WERI-Rb-1 (cell line): Measurements from ENCODE around the gene MPV17L2.

Experiments used
- DNase-seq: peaks from one replicate; pipeline ENCODE4 v3.0.0-alpha.2; 2020
- H3K27ac ChIP-seq: fragments of 250-450 bp; sonication (Bioruptor Pico); 2 replicates; pipeline ENCODE4 v1.5.1; 2020; ENCODE audit warnings: mild to moderate bottlenecking, moderate library complexity
- H3K27me3 ChIP-seq: fragments of 250-450 bp; sonication (Bioruptor Pico); 2 replicates; pipeline ENCODE4 v1.5.1; 2021; ENCODE audit warnings: mild to moderate bottlenecking, low read depth, moderate library complexity; ENCODE audit not compliant: insufficient read depth, severe bottlenecking
- H3K36me3 ChIP-seq: fragments of 250-450 bp; sonication (Bioruptor Pico); 2 replicates; pipeline ENCODE4 v1.5.1; 2020; ENCODE audit warnings: mild to moderate bottlenecking, moderate library complexity
- H3K4me3 ChIP-seq: 2 replicates; pipeline ENCODE4 v1.5.1; 2011; ENCODE audit warnings: low read depth, mild to moderate bottlenecking, control low read depth, low read length
- H3K9me3 ChIP-seq: fragments of 250-450 bp; sonication (Bioruptor Pico); 2 replicates; pipeline ENCODE4 v1.5.1; 2021; ENCODE audit warnings: mild to moderate bottlenecking, moderate library complexity; ENCODE audit not compliant: severe bottlenecking
- CTCF ChIP-seq: IDR thresholded peaks from 2 replicates; pipeline ENCODE4 v1.5.1; 2011; ENCODE audit warnings: low read depth, mild to moderate bottlenecking, control low read depth, inconsistent platforms, low read length

The MPV17L2 gene

DNA sequence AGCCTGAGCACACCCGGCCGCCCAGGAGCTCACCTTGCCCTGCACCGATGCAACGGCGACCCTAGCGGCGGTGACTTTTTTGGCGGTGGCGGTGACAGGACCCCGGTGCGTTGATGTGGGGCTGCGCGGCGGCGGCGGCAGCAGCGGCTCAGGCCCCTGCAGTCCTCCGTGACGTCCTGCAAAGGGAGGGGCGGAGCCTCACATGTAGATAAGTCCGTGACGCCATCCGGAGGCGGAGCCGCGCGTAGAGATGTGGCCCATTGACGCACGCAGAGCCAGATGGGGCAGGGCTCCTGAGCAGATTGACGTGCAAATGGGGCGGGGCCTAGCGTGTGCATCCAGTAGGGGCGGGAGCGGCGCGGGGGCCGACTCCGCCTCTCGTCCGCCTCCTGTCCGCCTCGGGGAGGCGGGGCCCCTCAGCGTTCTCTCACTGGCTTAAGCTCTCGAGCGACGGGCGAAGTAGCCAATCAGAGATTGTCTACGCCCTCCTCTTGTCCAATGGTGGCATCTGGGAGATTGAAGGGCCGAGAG, 10.9 kb downstream of the MPV17L2 start, which contains the start of gene RAB3A:
RAB3A (minus strand) TSS at position 180 of the 531 bp plus-strand sequence. CDS start 1,302 bp downstream, outside the sequence.
- peak; percentile 99 for DNase-seq
- Histone ChIP-seq H3K27ac (peak within 1 kb of the TSS; percentile 95), H3K27me3 (no peaks in the 10 kb centered on the region), H3K36me3 (peaks cover 26% of the 10 kb centered on the region), H3K9me3 (no peaks in the 10 kb centered on the region), H3K4me3 (peak within 1 kb of the TSS; percentile 77)
- no peak for TF ChIP-seq CTCF

DNA sequence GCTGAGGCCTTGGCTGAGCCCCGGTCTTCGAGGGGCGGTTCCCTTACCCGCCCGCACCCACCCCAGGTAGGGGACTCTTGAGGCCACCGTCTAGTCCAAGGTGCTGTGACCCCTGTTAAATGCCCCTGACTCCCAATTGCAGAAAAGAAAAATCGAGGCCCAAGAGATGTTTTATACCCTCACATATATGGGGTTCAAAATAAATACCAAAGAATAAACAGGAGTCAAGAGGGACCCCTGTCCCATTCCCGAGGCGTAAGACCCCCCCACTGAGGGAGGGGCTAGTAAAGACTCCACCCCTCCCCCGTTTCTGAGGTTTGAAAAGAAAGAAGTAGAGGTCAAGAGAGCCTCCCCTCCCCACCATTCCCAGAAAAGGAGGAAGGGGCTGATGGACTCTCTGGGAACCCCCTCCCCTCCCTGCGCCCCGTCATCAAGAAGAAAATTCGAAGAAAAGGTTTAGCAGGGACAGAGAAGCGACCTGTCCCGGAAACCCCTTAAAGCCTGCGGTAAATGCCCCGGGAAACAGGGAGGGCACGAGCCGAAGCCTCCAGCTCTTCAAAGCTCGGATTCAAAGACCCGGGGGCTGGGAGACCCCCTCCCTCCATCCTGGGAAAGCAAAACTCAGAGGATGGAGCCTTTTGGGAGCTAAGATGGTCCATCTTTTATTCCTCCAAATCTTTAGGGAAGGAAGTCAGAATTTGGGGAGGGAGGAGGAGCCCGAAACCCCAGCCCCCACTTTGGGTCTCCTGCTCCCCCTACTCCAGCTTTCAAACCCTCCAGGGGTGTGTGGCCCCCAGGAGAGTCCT, 11.6 kb downstream of the MPV17L2 start:
- peak; percentile 56 for DNase-seq
- TF ChIP-seq CTCF, result no peak
- Histone ChIP-seq H3K27me3 (no peaks in the 10 kb centered on the region), H3K4me3 (peak overlapping the region; percentile 61), H3K27ac (peak overlapping the region; percentile 95), H3K9me3 (no peaks in the 10 kb centered on the region), H3K36me3 (peaks cover 19% of the 10 kb centered on the region)

- H3K36me3 ChIP-seq, result peaks cover 12% of the 10 kb centered on the region
- TF ChIP-seq CTCF, result no peak
- H3K4me3 ChIP-seq, result peak overlapping the region; percentile 61
- H3K9me3 ChIP-seq, result no peaks in the 10 kb centered on the region
- peak overlapping the region; percentile 95 for H3K27ac ChIP-seq
- DNase-seq, result peak; percentile 82
- H3K27me3 ChIP-seq, result no peaks in the 10 kb centered on the region
Observed at GRCh38 chr19:18205200-18205892, 12.3 kb downstream of the MPV17L2 start.

DNA sequence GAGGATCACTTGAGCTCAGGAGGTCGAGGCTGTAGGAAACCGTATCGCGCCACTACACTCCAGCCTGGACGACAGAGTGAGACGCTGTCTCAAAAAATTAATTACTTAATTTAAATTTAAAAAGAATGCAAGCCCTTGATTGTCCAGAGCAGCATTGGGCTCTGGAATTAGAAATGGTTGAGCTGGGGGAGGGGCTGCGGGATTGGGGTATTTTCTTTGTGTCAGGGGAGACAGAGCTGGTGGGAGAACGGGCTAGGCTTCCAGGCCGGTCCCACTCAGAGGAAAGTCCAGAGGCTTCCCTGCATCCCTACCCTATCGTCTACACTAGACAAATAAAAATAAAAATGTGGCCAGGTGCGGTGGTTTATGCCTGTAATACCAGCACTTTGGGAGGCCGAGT, 13.0 kb downstream of the MPV17L2 start:
- H3K36me3 ChIP-seq, result peaks cover 10% of the 10 kb centered on the region

More for the DNA sequence above, 13.0 kb downstream of the MPV17L2 start:
- Histone ChIP-seq H3K9me3 (no peaks in the 10 kb centered on the region), H3K27me3 (no peaks in the 10 kb centered on the region), H3K4me3 (peak overlapping the region; percentile 61), H3K27ac (peak overlapping the region; percentile 95)
- DNase-seq, result no peak
- no peak for TF ChIP-seq CTCF
